Testis (tissue), 3 donors: ENCODE data around the gene DDHD1. TPM values are rescaled to one million over a fixed set of nuclear protein-coding genes. Genes with fewer than 3 reads are reported as not detected.
"Not testable (repeated sequence)": the region's sequence is repeated elsewhere in the genome, so short reads cannot be mapped to it uniquely, and the experiment has no call there.

Experiments used
- DNase-seq: peaks from one replicate; pipeline ENCODE4 v3.0.0-alpha.2; 2019
- H3K27ac ChIP-seq, 2 donors: fragments of 200-600 bp; sonication (generic); one replicate each; pipeline ENCODE4 v1.5.1; 2019
- H3K27me3 ChIP-seq: fragments of 200-600 bp; sonication (generic); one replicate; pipeline ENCODE4 v1.5.1; 2019
- H3K36me3 ChIP-seq: fragments of 200-600 bp; sonication (generic); one replicate; pipeline ENCODE4 v1.5.1; 2017; ENCODE audit warnings: low read depth; ENCODE audit errors: missing control alignments
- H3K4me1 ChIP-seq: fragments of 200-600 bp; sonication (generic); one replicate; pipeline ENCODE4 v1.5.1; 2019
- H3K4me3 ChIP-seq, 2 donors: fragments of 200-600 bp; sonication (generic); one replicate each; pipeline ENCODE4 v1.5.1; 2017 to 2019
- H3K9me3 ChIP-seq: fragments of 200-600 bp; sonication (generic); one replicate; pipeline ENCODE4 v1.5.1; 2017
- POLR2A ChIP-seq: fragments of 450-650 bp; IDR thresholded peaks from one replicate; pipeline ENCODE4 v1.6.1; 2017; ENCODE audit warnings: antibody characterized with exemption, mild to moderate bottlenecking, moderate library complexity
- WGBS, 2 donors: methylation state at CpG; one replicate each; pipeline ENCODE4 v1.1.5; 2018; 5-methylcytosine and 5-hydroxymethylcytosine counted together
- intact Hi-C: fragments of 100-400 bp; cut with DNase I; formaldehyde crosslinking; loops from one replicate; pipeline ENCODE4 v1.15.1; 2023; ENCODE audit warnings: low total_unique reads
- polyA plus RNA-seq: library from polyadenylated mRNA; stranded (reverse); fragments of 350-450 nt; fragmentation: Illumina TruSeq; extraction: RNeasy Lipid Tissue Mini Kit (QIAGEN cat#74804); gene quantifications from one replicate; pipeline ENCODE4 v1.2.3, GENCODE V29; 2014; ENCODE audit warnings: low read depth, low replicate concordance; ENCODE audit not compliant: insufficient read depth
- total RNA-seq, 2 donors: library from RNA; depleted of rRNA; stranded (reverse); fragments of >200 nt; gene quantifications; one replicate each; pipeline ENCODE4 v1.2.3, GENCODE V29; 2016
- TF ChIP-seq, protein P1 (sequence below), 3 experiments: fragments of 450-650 bp in 2 of 3; fragments of 200-600 bp in 1 of 3; sonication (generic) in 1 of 3; IDR thresholded peaks; one replicate each; pipeline ENCODE4 v1.5.1; 2016 to 2019; ENCODE audit warnings: antibody characterized with exemption in 3 of 3, mild to moderate bottlenecking in 2 of 3, moderate library complexity in 1 of 3

The DDHD1 gene
- total and polyA plus RNA-seq, 3 donors from 2014 or later: 41.6 to 76.2 (median 72.7) TPM

- no peaks in the 10 kb centered on the region for H3K9me3 ChIP-seq
- H3K4me3 ChIP-seq: no peak overlapping the region
- H3K27me3 ChIP-seq: no peaks in the 10 kb centered on the region
- TF ChIP-seq, protein P1, sequence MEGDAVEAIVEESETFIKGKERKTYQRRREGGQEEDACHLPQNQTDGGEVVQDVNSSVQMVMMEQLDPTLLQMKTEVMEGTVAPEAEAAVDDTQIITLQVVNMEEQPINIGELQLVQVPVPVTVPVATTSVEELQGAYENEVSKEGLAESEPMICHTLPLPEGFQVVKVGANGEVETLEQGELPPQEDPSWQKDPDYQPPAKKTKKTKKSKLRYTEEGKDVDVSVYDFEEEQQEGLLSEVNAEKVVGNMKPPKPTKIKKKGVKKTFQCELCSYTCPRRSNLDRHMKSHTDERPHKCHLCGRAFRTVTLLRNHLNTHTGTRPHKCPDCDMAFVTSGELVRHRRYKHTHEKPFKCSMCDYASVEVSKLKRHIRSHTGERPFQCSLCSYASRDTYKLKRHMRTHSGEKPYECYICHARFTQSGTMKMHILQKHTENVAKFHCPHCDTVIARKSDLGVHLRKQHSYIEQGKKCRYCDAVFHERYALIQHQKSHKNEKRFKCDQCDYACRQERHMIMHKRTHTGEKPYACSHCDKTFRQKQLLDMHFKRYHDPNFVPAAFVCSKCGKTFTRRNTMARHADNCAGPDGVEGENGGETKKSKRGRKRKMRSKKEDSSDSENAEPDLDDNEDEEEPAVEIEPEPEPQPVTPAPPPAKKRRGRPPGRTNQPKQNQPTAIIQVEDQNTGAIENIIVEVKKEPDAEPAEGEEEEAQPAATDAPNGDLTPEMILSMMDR (IDR thresholded peaks at IDR 0.05): no peak
- no peak for TF ChIP-seq POLR2A
- 93 to 97% methylated on average over 1 of the region's 1 CpG for WGBS, 2 donors
- intact Hi-C loops: no loop called here
- no peak overlapping the region for H3K27ac ChIP-seq
- no peaks in the 10 kb centered on the region for H3K4me1 ChIP-seq
- no peaks in the 10 kb centered on the region for H3K36me3 ChIP-seq
- DNase-seq: no peak
Observed at GRCh38 chr14:53093206-53093605, 59.9 kb downstream of the DDHD1 start.

- Histone ChIP-seq H3K9me3 (no peaks in the 10 kb centered on the region), H3K4me1 (no peaks in the 10 kb centered on the region), H3K27ac (no peak overlapping the region), H3K36me3 (no peaks in the 10 kb centered on the region), H3K27me3 (no peaks in the 10 kb centered on the region), H3K4me3 (no peak overlapping the region)
- WGBS, 2 donors: 89 to 95% methylated on average over 2 of the region's 2 CpGs
- TF ChIP-seq, protein P1 (IDR thresholded peaks at IDR 0.05): no peak
- TF ChIP-seq POLR2A: no peak
- no peak for DNase-seq
- intact Hi-C loops: no loop called here
Observed at GRCh38 chr14:53090853-53091252, 62.3 kb downstream of the DDHD1 start.

GRCh38 chr14:53084954-53085353 is 68.2 kb downstream of the DDHD1 start:
- H3K9me3 ChIP-seq, H3K27ac ChIP-seq, DNase-seq, H3K27me3 ChIP-seq, intact Hi-C loops, H3K36me3 ChIP-seq, H3K4me3 ChIP-seq, H3K4me1 ChIP-seq: not testable (repeated sequence)
- 96 to 100% methylated on average over 2 to 7 of the region's 7 CpGs for WGBS, 2 donors

- Histone ChIP-seq H3K9me3 (no peaks in the 10 kb centered on the region), H3K4me1 (no peaks in the 10 kb centered on the region), H3K27me3 (no peaks in the 10 kb centered on the region), H3K4me3 (no peak overlapping the region), H3K27ac (no peak overlapping the region), H3K36me3 (no peaks in the 10 kb centered on the region)
- intact Hi-C loops: no loop called here
- 50 to 53% methylated on average over 1 of the region's 1 CpG for WGBS, 2 donors
- TF ChIP-seq, protein P1 (IDR thresholded peaks at IDR 0.05): no peak
- TF ChIP-seq POLR2A: no peak
- DNase-seq: no peak
Observed at GRCh38 chr14:53064475-53064874, 88.6 kb downstream of the DDHD1 start.

- no peak overlapping the region for H3K27ac ChIP-seq
- no peak for DNase-seq
- no peaks in the 10 kb centered on the region for H3K27me3 ChIP-seq
- H3K36me3 ChIP-seq: no peaks in the 10 kb centered on the region
- no peak overlapping the region for H3K4me3 ChIP-seq
- 87 to 89% methylated on average over 8 of the region's 8 CpGs for WGBS, 2 donors
- no peak for TF ChIP-seq POLR2A
- TF ChIP-seq, protein P1 (IDR thresholded peaks at IDR 0.05): no peak
- intact Hi-C loops: no loop called here
- H3K9me3 ChIP-seq: no peaks in the 10 kb centered on the region
- H3K4me1 ChIP-seq: no peaks in the 10 kb centered on the region
Observed at GRCh38 chr14:53062856-53063255, 90.3 kb downstream of the DDHD1 start.
